Amniotic stem cell (primary cell): ENCODE measurements around the gene RENBP.

Experiments used
- DNase-seq: peaks from one replicate; lab custom pipeline; 2025; lab: John Stamatoyannopoulos, UW

RENBP gene

GRCh38 chrX:153971124-153971449, 26.6 kb upstream of the RENBP start:
- DNase-seq = peak; percentile 30

DNA sequence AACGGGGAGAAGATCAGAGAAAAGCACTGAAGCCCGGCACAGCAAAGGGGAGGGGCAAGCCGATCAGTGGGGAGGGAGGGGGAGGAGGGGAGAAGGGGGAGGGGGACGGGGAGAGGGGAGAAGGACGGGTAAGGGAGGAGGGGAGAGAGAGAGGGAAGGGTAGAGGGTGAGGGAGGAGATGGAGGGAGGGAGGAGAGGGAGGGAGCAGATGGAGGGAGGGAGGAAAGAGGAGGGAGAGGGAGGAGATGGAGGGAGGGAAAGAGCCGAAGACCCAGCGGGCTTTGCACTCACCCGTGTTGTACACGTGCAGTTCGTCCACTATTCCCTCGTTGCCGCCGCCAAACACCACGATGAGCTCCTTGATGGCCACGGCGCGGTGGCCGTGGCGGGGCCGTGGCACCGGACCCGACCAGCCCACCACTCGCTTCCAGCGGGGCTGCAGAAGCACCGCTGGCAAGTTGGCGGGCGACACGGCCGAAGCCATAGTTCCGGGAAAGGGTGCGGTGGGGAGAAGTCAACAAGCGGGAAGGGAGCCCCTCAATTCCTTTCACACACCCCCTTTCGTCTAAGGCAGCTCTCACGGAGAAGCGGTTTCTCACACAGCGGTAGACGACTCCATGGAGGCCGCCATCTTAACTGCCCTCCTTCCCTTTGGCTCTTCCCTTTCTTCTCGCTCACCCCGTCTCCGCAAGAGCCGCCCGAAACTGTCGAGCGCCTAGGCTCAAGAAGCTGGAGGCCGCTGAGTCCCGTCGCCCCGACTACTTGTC, 26.1 kb upstream of the RENBP start:
- no peak for DNase-seq

GRCh38 chrX:153969904-153970356, 25.5 kb upstream of the RENBP start:
- no peak for DNase-seq

GRCh38 chrX:153969125-153969903, 24.9 kb upstream of the RENBP start:
- no peak for DNase-seq

- DNase-seq = no peak
These were observed 24.3 kb upstream of the RENBP start for GRCh38 chrX:153968754-153969124.

DNA sequence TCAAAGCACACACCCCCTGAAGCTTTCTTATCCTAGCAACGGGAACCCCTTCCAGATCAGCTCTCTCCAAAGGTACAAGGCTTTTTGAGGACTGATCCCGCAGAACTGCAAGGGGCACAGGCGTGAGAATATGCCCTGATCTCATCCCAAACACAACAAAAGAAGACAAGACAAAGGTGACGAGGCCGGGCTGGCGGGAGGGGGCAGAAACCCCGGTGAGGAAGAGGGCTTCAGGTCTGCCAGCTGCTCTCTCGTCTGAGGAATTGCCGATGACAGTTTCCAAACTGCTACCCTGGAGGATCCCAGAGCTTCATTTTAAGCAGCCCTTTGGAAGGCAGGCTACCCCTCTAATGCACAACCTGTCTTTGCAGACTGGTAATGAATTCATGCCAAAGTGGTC, 23.8 kb upstream of the RENBP start:
- no peak for DNase-seq

DNA sequence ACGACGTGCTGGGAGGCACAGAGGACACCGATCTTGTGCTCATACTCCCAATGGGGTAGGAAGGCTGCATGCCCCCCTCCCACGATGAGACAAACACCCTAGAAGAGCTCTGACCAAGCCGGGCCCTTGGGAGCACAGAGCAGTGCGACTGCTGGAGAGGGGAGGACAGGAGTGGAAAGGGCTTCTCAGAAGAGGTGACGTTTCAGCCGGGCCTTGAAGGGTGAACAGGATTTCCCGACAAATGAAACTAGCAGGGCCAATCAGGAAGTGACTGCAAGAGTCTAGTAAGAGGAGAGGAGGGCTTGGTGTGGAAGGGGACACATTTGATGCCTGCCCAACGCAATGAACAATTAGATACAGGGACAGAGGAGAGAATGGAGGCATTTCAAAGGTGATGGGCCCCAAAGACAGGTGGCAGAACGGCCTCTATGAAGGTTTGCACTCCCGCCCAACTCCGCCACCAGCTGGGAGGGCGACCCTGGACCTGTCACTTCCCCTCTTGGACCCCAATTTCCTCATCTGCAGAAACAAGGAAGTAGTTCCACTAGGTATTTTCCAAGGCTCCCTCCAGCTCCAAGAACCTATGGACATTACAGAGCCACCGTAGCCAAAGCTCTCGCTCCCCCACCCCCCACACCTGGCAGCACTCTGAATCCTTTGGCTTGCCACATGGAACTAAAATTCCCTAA, 23.2 kb upstream of the RENBP start:
- DNase-seq = no peak

- DNase-seq = no peak
These were observed 22.5 kb upstream of the RENBP start for GRCh38 chrX:153966841-153967535.

DNA sequence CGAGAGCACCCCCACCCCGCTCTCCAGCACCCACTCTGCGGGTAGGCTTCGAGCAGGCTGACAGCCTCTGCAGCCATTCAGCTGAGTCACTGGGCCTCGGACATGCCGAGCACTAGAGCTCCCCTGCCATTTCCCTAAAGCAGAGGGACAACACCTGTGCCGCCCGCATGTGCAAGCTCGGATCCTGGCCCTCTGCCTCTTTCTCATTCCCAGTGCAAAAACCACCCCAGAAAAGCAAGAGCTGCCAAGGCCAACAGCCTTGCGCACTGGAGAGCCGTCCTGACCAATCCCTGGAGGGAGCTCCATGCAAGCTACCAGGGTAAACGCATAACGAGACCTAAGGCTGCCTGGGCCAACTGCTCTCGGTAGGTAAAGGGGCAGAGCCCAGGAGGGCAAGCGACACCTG, 21.8 kb upstream of the RENBP start:
- no peak for DNase-seq

GRCh38 chrX:153965406-153965805, 21.0 kb upstream of the RENBP start:
- no peak for DNase-seq

DNA sequence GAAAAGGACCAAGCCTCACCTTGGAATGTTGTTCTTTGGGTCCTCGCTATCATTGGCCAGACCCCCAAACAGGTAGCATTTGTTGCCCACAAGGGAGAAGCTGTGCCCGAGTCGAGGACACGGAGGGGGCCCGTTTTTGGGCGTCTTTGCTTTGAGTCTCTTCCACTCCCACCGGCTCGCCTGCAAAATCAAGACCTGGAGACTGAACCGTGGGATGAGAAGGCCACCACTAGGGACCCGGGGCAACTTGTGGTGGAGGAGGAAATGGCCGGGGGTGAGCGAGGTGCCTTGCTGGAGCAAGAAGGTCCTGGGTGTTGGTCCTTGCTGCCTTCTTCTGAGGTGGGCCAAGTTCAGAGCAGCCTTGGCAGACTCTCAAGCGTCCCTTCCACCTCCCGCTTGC, 19.7 kb upstream of the RENBP start:
- no peak for DNase-seq

DNA sequence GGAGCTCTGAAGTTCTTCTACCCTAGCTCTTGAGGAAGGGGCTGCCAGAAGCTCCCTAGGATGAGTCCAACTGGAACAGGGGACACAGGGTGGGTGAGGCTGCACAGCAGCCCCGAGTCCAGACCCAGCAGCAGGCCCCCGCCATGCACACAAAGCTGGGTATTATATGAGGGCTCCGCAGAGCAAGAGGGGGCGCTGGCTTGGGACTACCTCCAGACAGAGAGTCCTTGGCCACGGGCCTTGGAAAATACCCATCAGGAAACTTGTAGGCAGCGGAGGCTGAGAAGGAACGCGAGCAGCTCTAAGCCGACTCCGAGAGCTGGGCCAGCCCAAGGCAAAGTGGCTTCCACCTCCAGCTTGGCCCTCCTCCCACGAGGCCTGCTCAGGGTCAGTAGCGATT, 19.1 kb upstream of the RENBP start:
- DNase-seq = no peak

GRCh38 chrX:153961292-153961691, 16.8 kb upstream of the RENBP start:
- no peak for DNase-seq

DNA sequence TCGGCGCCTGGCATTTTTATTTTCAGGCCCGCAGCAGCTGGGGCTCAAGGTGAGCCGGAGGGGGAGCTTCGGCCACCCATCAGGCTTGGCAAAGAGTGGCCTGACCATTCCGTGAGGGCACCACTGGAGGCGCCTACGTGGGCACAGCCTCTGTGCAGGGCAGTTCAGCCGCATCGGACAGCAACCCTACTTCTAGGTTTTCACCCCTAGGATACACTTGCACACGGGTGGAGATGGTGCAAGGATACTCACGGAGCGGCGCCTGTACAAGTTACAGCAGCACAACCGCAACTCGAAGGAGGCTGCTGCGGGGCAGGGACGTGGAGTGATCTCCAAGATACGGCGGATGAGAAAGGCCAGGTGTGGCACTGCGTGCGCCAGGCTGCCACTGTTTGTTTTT, 16.3 kb upstream of the RENBP start:
- no peak for DNase-seq

DNA sequence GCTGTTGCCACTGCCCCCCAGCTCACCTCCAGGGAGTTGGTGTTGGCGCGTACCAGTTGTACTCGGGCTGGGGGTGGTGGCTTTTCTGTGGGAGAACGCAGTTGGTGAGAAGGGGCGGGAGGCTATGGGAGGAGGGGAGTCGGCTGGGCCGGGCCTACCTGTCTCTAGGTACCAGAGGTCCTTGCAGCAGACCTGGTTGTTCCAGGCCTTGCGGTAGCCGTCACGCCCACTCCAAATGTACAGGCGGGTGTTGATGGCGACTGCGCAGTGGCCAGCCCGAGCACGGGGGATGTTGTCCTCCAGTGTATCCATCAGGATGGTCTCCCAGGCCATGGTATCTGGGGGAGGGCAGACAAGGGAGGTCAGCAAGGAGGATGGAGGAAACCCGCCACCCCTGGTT, 15.6 kb upstream of the RENBP start:
- no peak for DNase-seq

GRCh38 chrX:153959649-153960048, 15.2 kb upstream of the RENBP start:
- no peak for DNase-seq

DNA sequence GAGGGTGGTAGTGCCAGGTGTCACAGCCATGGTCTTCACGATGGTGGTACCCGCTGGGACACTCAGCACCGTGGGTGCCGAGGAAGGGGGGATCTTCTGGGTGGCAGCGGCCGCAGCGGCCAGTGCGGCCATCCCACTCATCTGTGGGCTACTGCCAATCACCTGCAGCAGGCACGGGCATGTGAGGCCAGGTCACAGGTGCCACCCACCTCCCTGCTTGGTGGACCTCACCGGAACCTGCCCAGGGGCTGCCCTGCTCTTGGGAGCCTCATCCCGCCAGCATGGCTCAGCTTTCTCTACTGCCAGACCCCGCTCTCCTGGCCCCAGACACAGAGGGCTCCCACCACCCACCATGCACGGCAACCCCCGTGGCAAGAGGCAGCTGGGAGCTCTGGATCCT, 14.2 kb upstream of the RENBP start:
- DNase-seq = no peak

GRCh38 chrX:153957224-153957623, 12.8 kb upstream of the RENBP start:
- DNase-seq = no peak

GRCh38 chrX:153956044-153956907, 11.8 kb upstream of the RENBP start:
- DNase-seq = no peak

DNA sequence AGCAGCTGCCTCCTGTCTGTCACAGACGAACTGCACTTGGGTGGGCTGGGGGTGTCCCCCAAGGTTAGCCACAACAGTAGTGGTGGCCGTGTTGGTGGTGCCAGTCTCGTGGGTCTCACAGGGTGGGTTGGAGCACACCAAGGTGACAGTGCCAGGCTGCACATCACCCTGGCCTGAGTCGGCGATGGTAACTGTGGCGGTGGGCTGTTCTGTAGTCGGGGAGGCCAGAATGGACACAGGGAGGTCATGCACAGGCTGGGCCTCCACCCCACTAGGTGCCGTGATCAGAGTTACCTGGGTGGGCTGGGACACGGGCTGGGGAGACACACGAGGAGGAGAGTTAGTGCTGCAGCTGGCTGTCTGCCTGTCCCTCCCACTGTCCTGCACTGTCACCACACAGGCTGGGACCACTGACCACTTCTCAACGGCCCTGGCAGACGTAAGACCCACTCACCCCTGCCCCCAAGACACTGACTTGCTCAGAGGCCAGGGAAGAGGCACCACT, 10.8 kb upstream of the RENBP start:
- DNase-seq = no peak

DNA sequence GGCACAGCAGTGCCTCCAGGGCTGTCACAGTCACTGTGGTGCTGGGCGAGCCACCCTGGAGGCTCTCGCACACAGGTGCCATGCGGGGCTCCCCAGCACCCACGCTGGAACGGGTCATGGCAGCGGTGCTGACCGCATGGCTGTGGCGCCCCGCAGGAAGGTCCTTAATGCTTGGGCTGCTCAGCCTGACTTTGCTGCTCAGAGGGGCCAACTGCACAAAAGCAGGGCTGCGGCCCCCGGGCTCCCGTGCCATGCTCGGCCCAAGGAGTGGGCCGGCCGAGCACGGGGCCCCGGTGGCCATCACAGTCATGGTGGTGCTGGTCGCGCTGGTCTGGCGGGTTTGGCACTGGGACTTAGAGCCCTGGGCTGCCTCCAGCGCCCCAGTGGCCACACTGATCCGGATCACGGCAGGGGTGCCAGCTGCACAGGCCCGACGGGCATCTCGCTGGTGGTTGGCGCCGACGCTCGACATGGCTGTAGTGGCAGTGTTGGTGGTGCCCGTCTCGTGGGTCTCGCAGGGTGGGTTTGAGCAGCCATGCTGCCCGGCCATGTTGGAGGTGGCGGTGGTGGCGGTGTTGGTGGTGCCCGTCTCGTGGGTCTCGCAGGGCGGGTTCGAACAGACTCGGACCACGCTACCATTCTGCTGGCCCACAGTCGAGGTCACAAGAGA, 10.2 kb upstream of the RENBP start:
- no peak for DNase-seq
